ENCODE results near the gene C2CD4C.

Gene C2CD4C

GRCh38 chr19:367963-368629, 40.9 kb downstream of the C2CD4C start:
- no peak overlapping the region for H3K4me3 ChIP-seq (ENCODE audit: control insufficient read depth, low read depth, low read length)
- no peak for TF ChIP-seq CTCF (IDR thresholded peaks at IDR 0.05; ENCODE audit: control insufficient read depth, insufficient read depth, low read depth, low read length, missing control alignments)
- DNase-seq (ENCODE audit: low read depth): no peak

- H3K4me3 ChIP-seq (ENCODE audit: control insufficient read depth, low read depth, low read length): no peak overlapping the region
- DNase-seq (ENCODE audit: low read depth): no peak
- TF ChIP-seq CTCF (IDR thresholded peaks at IDR 0.05; ENCODE audit: control insufficient read depth, insufficient read depth, low read depth, low read length, missing control alignments): no peak
These were observed 41.4 kb downstream of the C2CD4C start for GRCh38 chr19:367561-367960.

- H3K4me3 ChIP-seq (ENCODE audit: control insufficient read depth, low read depth, low read length): no peak overlapping the region
- DNase-seq (ENCODE audit: low read depth): no peak
- TF ChIP-seq CTCF (IDR thresholded peaks at IDR 0.05; ENCODE audit: control insufficient read depth, insufficient read depth, low read depth, low read length, missing control alignments): no peak
These were observed 42.0 kb downstream of the C2CD4C start for GRCh38 chr19:366951-367350.

GRCh38 chr19:366205-366783, 42.7 kb downstream of the C2CD4C start:
- no peak for DNase-seq (ENCODE audit: low read depth)
- H3K4me3 ChIP-seq (ENCODE audit: control insufficient read depth, low read depth, low read length): no peak overlapping the region
- no peak for TF ChIP-seq CTCF (IDR thresholded peaks at IDR 0.05; ENCODE audit: control insufficient read depth, insufficient read depth, low read depth, low read length, missing control alignments)

- TF ChIP-seq CTCF (IDR thresholded peaks at IDR 0.05; ENCODE audit: control insufficient read depth, insufficient read depth, low read depth, low read length, missing control alignments): no peak
- no peak for DNase-seq (ENCODE audit: low read depth)
- H3K4me3 ChIP-seq (ENCODE audit: control insufficient read depth, low read depth, low read length): no peak overlapping the region
These were observed 44.3 kb downstream of the C2CD4C start for GRCh38 chr19:364496-365287.

- no peak for DNase-seq (ENCODE audit: low read depth)
- no peak for TF ChIP-seq CTCF (IDR thresholded peaks at IDR 0.05; ENCODE audit: control insufficient read depth, insufficient read depth, low read depth, low read length, missing control alignments)
- H3K4me3 ChIP-seq (ENCODE audit: control insufficient read depth, low read depth, low read length): no peak overlapping the region
These were observed 46.3 kb downstream of the C2CD4C start for GRCh38 chr19:362683-363082.

All from AG09309 (cell line).